Heart left ventricle (tissue), 13 donors: ENCODE data around the gene CYP11A1.

Experiments
- CTCF ChIP-seq, 12 donors: fragments of 200-600 bp; sonication (generic) in 4 of 12; IDR thresholded peaks; one replicate each; pipeline versions ENCODE4 v1.5.0 to v1.8.0; 2018 to 2022; ENCODE audit warnings: antibody characterized with exemption in 12 of 12, mild to moderate bottlenecking in 5 of 12
- POLR2A ChIP-seq, 2 donors: fragments of 450-650 bp; IDR thresholded peaks; one replicate each; pipeline ENCODE4 v1.6.1; 2017; ENCODE audit warnings: antibody characterized with exemption in 2 of 2, mild to moderate bottlenecking in 2 of 2, moderate library complexity in 2 of 2
- donor health status: ischemic (EF 13 %, LVEDD 7.1; RV severe dilation, severe dysfunction).
- donor health status: DM: no; HTN: yes; CAD: no.
- donor health status: DM: no; HTN: no; CAD: no.
- donor health status: ischemic (EF 25% LVEDD 6.9; RV normal size, moderate dysfunction).
- donor health status: ischemic (EF 25% LVEDD 5.7; RV mildly dilated, moderate dysfunction).
- donor health status: ischemic (EF 35%, LVEDD 5.7; RV mildly dilated, moderate dysfunction).
- donor health status: nonischemic (EF 11% LVEDD 7.7; RV severe dilation, severe dysfunction).
- donor health status: DM: yes; HTN: yes; CAD: no.
- donor health status: PGD.
- donor health status: ischemic (EF 29% LVEDD 5.4; RV normal size, mild dysfunction).
- donor health status: nonischemic (EF 23%, LVEDD 6.1; RV moderate dilation, normal function).

GRCh38 chr15:74350295-74351275 lies 16.9 kb downstream of the CYP11A1 start:
- TF ChIP-seq CTCF (IDR thresholded peaks at IDR 0.05) (no peak), POLR2A (IDR thresholded peaks at IDR 0.05) (no peak)
